ENCODE results near the gene UPK3BL2.
"Not testable (repeated sequence)": the region's sequence is repeated elsewhere in the genome, so short reads cannot be mapped to it uniquely, and the experiment has no call there.

Gene UPK3BL2

GRCh38 chr7:102527822-102528793 lies 15.4 kb downstream of the UPK3BL2 start:
- H3K4me1 ChIP-seq (ENCODE audit: insufficient read depth, low read length, severe bottlenecking); H3K79me2 ChIP-seq (ENCODE audit: insufficient read depth, low read length); H3K9ac ChIP-seq (ENCODE audit: low read length); H3K4me3 ChIP-seq (ENCODE audit: low read depth, low read length, poor library complexity, severe bottlenecking); H3K9me3 ChIP-seq (ENCODE audit: low read length); H3K4me2 ChIP-seq (ENCODE audit: low read length); H3K36me3 ChIP-seq (ENCODE audit: insufficient read depth, low read length); H4K20me1 ChIP-seq (ENCODE audit: insufficient read depth, low read length); H3K9me2 ChIP-seq (ENCODE audit: low read depth, low read length); H3F3A ChIP-seq (ENCODE audit: insufficient read depth, low read length); H3K27me3 ChIP-seq (ENCODE audit: insufficient read depth, low read length); H3K27ac ChIP-seq (ENCODE audit: low read depth, low read length, poor library complexity, severe bottlenecking); H2AFZ ChIP-seq (ENCODE audit: low read length): not testable (repeated sequence)

- not testable (repeated sequence) for H3K4me2 ChIP-seq (ENCODE audit: low read length); H4K20me1 ChIP-seq (ENCODE audit: insufficient read depth, low read length); H2AFZ ChIP-seq (ENCODE audit: low read length); H3K9ac ChIP-seq (ENCODE audit: low read length); H3F3A ChIP-seq (ENCODE audit: insufficient read depth, low read length); H3K9me3 ChIP-seq (ENCODE audit: low read length); H3K4me1 ChIP-seq (ENCODE audit: insufficient read depth, low read length, severe bottlenecking); H3K4me3 ChIP-seq (ENCODE audit: low read depth, low read length, poor library complexity, severe bottlenecking); H3K27ac ChIP-seq (ENCODE audit: low read depth, low read length, poor library complexity, severe bottlenecking); H3K36me3 ChIP-seq (ENCODE audit: insufficient read depth, low read length); H3K27me3 ChIP-seq (ENCODE audit: insufficient read depth, low read length); H3K9me2 ChIP-seq (ENCODE audit: low read depth, low read length); H3K79me2 ChIP-seq (ENCODE audit: insufficient read depth, low read length)
Measured at GRCh38 chr7:102527182-102527581, 16.3 kb downstream of the UPK3BL2 start.

GRCh38 chr7:102524803-102525202 lies 18.7 kb downstream of the UPK3BL2 start:
- H3K79me2 ChIP-seq (ENCODE audit: insufficient read depth, low read length); H3K4me1 ChIP-seq (ENCODE audit: insufficient read depth, low read length, severe bottlenecking); H3K27ac ChIP-seq (ENCODE audit: low read depth, low read length, poor library complexity, severe bottlenecking); H2AFZ ChIP-seq (ENCODE audit: low read length); H3K27me3 ChIP-seq (ENCODE audit: insufficient read depth, low read length); H3K4me3 ChIP-seq (ENCODE audit: low read depth, low read length, poor library complexity, severe bottlenecking); H3K9me3 ChIP-seq (ENCODE audit: low read length); H3K9ac ChIP-seq (ENCODE audit: low read length); H4K20me1 ChIP-seq (ENCODE audit: insufficient read depth, low read length); H3F3A ChIP-seq (ENCODE audit: insufficient read depth, low read length); H3K36me3 ChIP-seq (ENCODE audit: insufficient read depth, low read length); H3K4me2 ChIP-seq (ENCODE audit: low read length); H3K9me2 ChIP-seq (ENCODE audit: low read depth, low read length): not testable (repeated sequence)

GRCh38 chr7:102520797-102521196 lies 22.7 kb downstream of the UPK3BL2 start:
- not testable (repeated sequence) for H3K27ac ChIP-seq (ENCODE audit: low read depth, low read length, poor library complexity, severe bottlenecking); H3K79me2 ChIP-seq (ENCODE audit: insufficient read depth, low read length); H3F3A ChIP-seq (ENCODE audit: insufficient read depth, low read length); H3K9me3 ChIP-seq (ENCODE audit: low read length); H3K4me1 ChIP-seq (ENCODE audit: insufficient read depth, low read length, severe bottlenecking); H3K4me2 ChIP-seq (ENCODE audit: low read length); H4K20me1 ChIP-seq (ENCODE audit: insufficient read depth, low read length); H3K4me3 ChIP-seq (ENCODE audit: low read depth, low read length, poor library complexity, severe bottlenecking); H2AFZ ChIP-seq (ENCODE audit: low read length); H3K36me3 ChIP-seq (ENCODE audit: insufficient read depth, low read length); H3K27me3 ChIP-seq (ENCODE audit: insufficient read depth, low read length); H3K9ac ChIP-seq (ENCODE audit: low read length); H3K9me2 ChIP-seq (ENCODE audit: low read depth, low read length)

GRCh38 chr7:102517550-102518147 lies 25.8 kb downstream of the UPK3BL2 start, which contains the start of gene RASA4B:
Gene RASA4B (minus strand): TSS chr7:102517777. CDS start chr7:102517710, 67 bp downstream.
- H3K9me3 ChIP-seq (ENCODE audit: low read length); H3K27ac ChIP-seq (ENCODE audit: low read depth, low read length, poor library complexity, severe bottlenecking); H3K4me2 ChIP-seq (ENCODE audit: low read length): not testable (repeated sequence)

GRCh38 chr7:102516951-102517350 lies 26.5 kb downstream of the UPK3BL2 start:
- not testable (repeated sequence) for H2AFZ ChIP-seq (ENCODE audit: low read length); H3K9ac ChIP-seq (ENCODE audit: low read length); H3K36me3 ChIP-seq (ENCODE audit: insufficient read depth, low read length); H3F3A ChIP-seq (ENCODE audit: insufficient read depth, low read length); H3K27ac ChIP-seq (ENCODE audit: low read depth, low read length, poor library complexity, severe bottlenecking); H3K4me1 ChIP-seq (ENCODE audit: insufficient read depth, low read length, severe bottlenecking); H4K20me1 ChIP-seq (ENCODE audit: insufficient read depth, low read length); H3K79me2 ChIP-seq (ENCODE audit: insufficient read depth, low read length); H3K9me2 ChIP-seq (ENCODE audit: low read depth, low read length); H3K4me3 ChIP-seq (ENCODE audit: low read depth, low read length, poor library complexity, severe bottlenecking); H3K27me3 ChIP-seq (ENCODE audit: insufficient read depth, low read length); H3K4me2 ChIP-seq (ENCODE audit: low read length); H3K9me3 ChIP-seq (ENCODE audit: low read length)

More at GRCh38 chr7:102517550-102518147, 25.8 kb downstream of the UPK3BL2 start, which contains the start of gene RASA4B:
- not testable (repeated sequence) for H3K9me2 ChIP-seq (ENCODE audit: low read depth, low read length); H3K79me2 ChIP-seq (ENCODE audit: insufficient read depth, low read length); H3K4me1 ChIP-seq (ENCODE audit: insufficient read depth, low read length, severe bottlenecking); H2AFZ ChIP-seq (ENCODE audit: low read length); H3K36me3 ChIP-seq (ENCODE audit: insufficient read depth, low read length); H3K9ac ChIP-seq (ENCODE audit: low read length); H3F3A ChIP-seq (ENCODE audit: insufficient read depth, low read length); H4K20me1 ChIP-seq (ENCODE audit: insufficient read depth, low read length); H3K27me3 ChIP-seq (ENCODE audit: insufficient read depth, low read length)
- H3K4me3 ChIP-seq (ENCODE audit: low read depth, low read length, poor library complexity, severe bottlenecking) = peak within 1 kb of the TSS; percentile 42

- H3K79me2 ChIP-seq (ENCODE audit: insufficient read depth, low read length); H3K27me3 ChIP-seq (ENCODE audit: insufficient read depth, low read length); H3K4me3 ChIP-seq (ENCODE audit: low read depth, low read length, poor library complexity, severe bottlenecking); H3F3A ChIP-seq (ENCODE audit: insufficient read depth, low read length); H3K4me2 ChIP-seq (ENCODE audit: low read length); H3K9me2 ChIP-seq (ENCODE audit: low read depth, low read length); H3K27ac ChIP-seq (ENCODE audit: low read depth, low read length, poor library complexity, severe bottlenecking); H3K9me3 ChIP-seq (ENCODE audit: low read length); H3K4me1 ChIP-seq (ENCODE audit: insufficient read depth, low read length, severe bottlenecking); H2AFZ ChIP-seq (ENCODE audit: low read length); H4K20me1 ChIP-seq (ENCODE audit: insufficient read depth, low read length); H3K9ac ChIP-seq (ENCODE audit: low read length); H3K36me3 ChIP-seq (ENCODE audit: insufficient read depth, low read length): not testable (repeated sequence)
Measured at GRCh38 chr7:102515889-102516288, 27.6 kb downstream of the UPK3BL2 start.

Measured in OCI-LY1 (cell line).